K562 (cell line): Measurements from ENCODE around the gene GHRH. TPM values are rescaled to one million over a fixed set of nuclear protein-coding genes. Genes with fewer than 3 reads are reported as not detected.
A peak's percentile ranks its signal among the peaks of the same experiment; 100 is the strongest.

Source experiments
- CEBPZ ChIP-seq: fragments of 150-350 bp; IDR thresholded peaks from 2 replicates; pipeline ENCODE4 v1.6.1; 2014; ENCODE audit warnings: low read depth, mild to moderate bottlenecking, low read length, borderline replicate concordance
- DPF2 ChIP-seq: fragments of 450-650 bp; IDR thresholded peaks from 2 replicates; pipeline ENCODE4 v1.6.1; 2016
- ETV1 ChIP-seq: fragments of 450-650 bp; conservative IDR thresholded peaks from 2 replicates; pipeline ENCODE4 v1.6.1; 2016; ENCODE audit warnings: missing genetic modification characterization, control low read depth, low read depth, missing compliant biosample characterization
- FOXK1 ChIP-seq: sonication (generic); formaldehyde crosslinking; IDR thresholded peaks from 2 replicates; pipeline ENCODE4 v1.8.0; 2022; ENCODE audit warnings: missing genetic modification reagents, mild to moderate bottlenecking, borderline replicate concordance
- GABPA ChIP-seq: fragments of 200-800 bp; sonication (Bioruptor generic); conservative IDR thresholded peaks from 2 replicates; pipeline ENCODE4 v1.6.1; 2016; ENCODE audit warnings: low read depth, missing genetic modification characterization, missing compliant biosample characterization
- NR2C2 ChIP-seq, 2 experiments: fragments of 200-800 bp in 1 of 2; sonication (Bioruptor generic) in 1 of 2; sonication (generic) in 1 of 2; formaldehyde crosslinking in 1 of 2; IDR thresholded peaks; 2 replicates each; pipeline versions ENCODE4 v1.6.1 to v1.8.0; 2016 to 2022; ENCODE audit warnings: mild to moderate bottlenecking in 1 of 2, missing compliant biosample characterization in 1 of 2, missing genetic modification characterization in 1 of 2, missing genetic modification reagents in 1 of 2
- PTBP1 ChIP-seq: fragments of 200-400 bp; formaldehyde crosslinking; IDR thresholded peaks from 2 replicates; pipeline ENCODE4 v1.6.1; 2017; ENCODE audit warnings: low read depth, low read length
- SMAD4 ChIP-seq: fragments of 250-450 bp; sonication (Bioruptor Pico); conservative IDR thresholded peaks from 2 replicates; pipeline ENCODE4 v1.8.0; 2021; ENCODE audit warnings: inconsistent platforms, mild to moderate bottlenecking, moderate library complexity
- TCF15 ChIP-seq: fragments of 250-450 bp; sonication (Bioruptor Pico); IDR thresholded peaks from 2 replicates; pipeline ENCODE4 v1.8.0; 2022; ENCODE audit warnings: moderate library complexity, mild to moderate bottlenecking, inconsistent platforms
- THAP12 ChIP-seq: fragments of 250-450 bp; sonication (Bioruptor Pico); IDR thresholded peaks from 2 replicates; pipeline ENCODE4 v1.9.0; 2021; ENCODE audit warnings: mild to moderate bottlenecking, inconsistent platforms
- ZBTB17 ChIP-seq: fragments of 450-650 bp; formaldehyde crosslinking; IDR thresholded peaks from 2 replicates; pipeline ENCODE4 v1.4.0; 2020; ENCODE audit warnings: mild to moderate bottlenecking
- ZNF121 ChIP-seq: sonication (generic); formaldehyde crosslinking; conservative IDR thresholded peaks from 2 replicates; pipeline ENCODE4 v1.8.0; 2022; ENCODE audit warnings: missing genetic modification reagents
- ZNF263 ChIP-seq: sonication (generic); formaldehyde crosslinking; IDR thresholded peaks from 2 replicates; pipeline ENCODE4 v1.8.0; 2022; ENCODE audit warnings: mild to moderate bottlenecking, missing genetic modification reagents, borderline replicate concordance
- ZNF592 ChIP-seq: fragments of 450-650 bp; IDR thresholded peaks from 2 replicates; pipeline ENCODE4 v1.6.1; 2017; ENCODE audit warnings: antibody characterized with exemption, mild to moderate bottlenecking
- ZNF785 ChIP-seq: fragments of 250-450 bp; sonication (Bioruptor Pico); IDR thresholded peaks from 2 replicates; pipeline ENCODE4 v1.4.0; 2020; ENCODE audit warnings: mild to moderate bottlenecking
- polyA plus RNA-seq, 8 experiments: library from polyadenylated mRNA; depleted of rRNA in 4 of 8; stranded (reverse) in 5 of 8; unstranded in 3 of 8; fragments of >200 nt; fragmentation: Nextera tagmentation in 2 of 8; fragmentation: Illumina TruSeq in 1 of 8; extraction: Ambion mirVana in 2 of 8; extraction: Trizol in 1 of 8; gene quantifications; 2 replicates each; pipeline versions ENCODE4 v1.2.1 to v1.2.3, GENCODE V29; 2011 to 2014; ENCODE audit warnings: inconsistent platforms in 1 of 8, missing spikeins in 1 of 8
- total RNA-seq, 7 experiments: library from RNA; depleted of rRNA in 6 of 7; stranded (reverse); fragments of >200 nt in 6 of 7; fragmentation: Illumina TruSeq in 2 of 7; extraction: Trizol in 2 of 7; gene quantifications; 2 replicates each; pipeline versions ENCODE4 v1.2.1 to v1.2.3, GENCODE V29; 2011 to 2021; ENCODE audit warnings: low replicate concordance in 1 of 7

The GHRH gene
- total and polyA plus RNA-seq, 9 of the 15 experiments (the other 6 are each of a cell fraction or from before 2014, with no cell fraction given) = not detected

- TF ChIP-seq CEBPZ (no peak), ZNF121 (no peak), GABPA (peak; percentile 85), ETV1 (tag) (peak; percentile 71), ZNF592 (no peak), THAP12 (CRISPR knock-in tag) (no peak), ZNF785 (no peak), ZNF263 (CRISPR knock-in tag) (0 out of 2 replicates have a peak, but pooled peaks have one; percentile 35), DPF2 (no peak), NR2C2 (CRISPR knock-in tag; IDR thresholded peaks at IDR 0.05) (0 out of 2 replicates have a peak, but pooled peaks have one; percentile 29), NR2C2 (tag; IDR thresholded peaks at IDR 0.05) (peak; percentile 97), ZBTB17 (peak; percentile 62), PTBP1 (no peak), FOXK1 (no peak), TCF15 (CRISPR knock-in tag) (no peak), SMAD4 (CRISPR knock-in tag) (0 out of 2 replicates have a peak, but pooled peaks have one; percentile 11)
Observed at GRCh38 chr20:37270576-37271420, 9.2 kb upstream of the GHRH start (continued).
